ENCODE data around the gene STRA8. TPM values are rescaled to one million over a fixed set of nuclear protein-coding genes. Genes with fewer than 3 reads are reported as not detected.

Gene STRA8
- polyA plus RNA-seq, 3 donors = not detected

- peaks cover 0 to 2% (median 0%) of the 10 kb centered on the region in 3 donors for H3K27me3 Mint-ChIP-seq (ENCODE audit: low read depth in 3 of 3)
Observed at GRCh38 chr7:135290594-135290993, 57.0 kb downstream of the STRA8 start.

GRCh38 chr7:135291809-135292253 is 58.2 kb downstream of the STRA8 start:
- H3K79me2 ChIP-seq (ENCODE audit: insufficient read depth, low read length) = no peaks in the 10 kb centered on the region
- Mint-ChIP-seq H3K4me3 (no peak overlapping the region), H3K4me1 (no peaks in the 10 kb centered on the region), H3K36me3 (no peaks in the 10 kb centered on the region), H3K27me3 (ENCODE audit: low read depth in 3 of 3) (no peaks in the 10 kb centered on the region), H3K9me3 (peaks cover 0 to 3% (median 0%) of the 10 kb centered on the region in 7 donors), H3K27ac (peak overlapping the region in 1 of 7 donors; percentile 35)
- no peaks in the 10 kb centered on the region for H3K4me1 ChIP-seq (ENCODE audit: control insufficient read depth in 1 of 2, insufficient read depth in 2 of 2, low read length in 2 of 2)
- WGBS (ENCODE audit: insufficient coverage) = no CpG with 5 or more reads among the region's 8 CpGs
- H4K20me1 ChIP-seq (ENCODE audit: insufficient read depth, low read length) = no peaks in the 10 kb centered on the region
- H3K4me3 ChIP-seq (replicated peaks in 1 of 3; ENCODE audit: low read depth in 2 of 3, low read length in 3 of 3) = no peak overlapping the region
- no peak overlapping the region for H2AFZ ChIP-seq (ENCODE audit: insufficient read depth, low read depth, low read length, poor library complexity, severe bottlenecking)
- no peak for TF ChIP-seq CTCF (IDR thresholded peaks at IDR 0.05)
- intact Hi-C loops (cut with micrococcal nuclease) = no loop called here
- no peaks in the 10 kb centered on the region for H3K36me3 ChIP-seq (replicated peaks in 1 of 2; ENCODE audit: control insufficient read depth in 1 of 2, insufficient read depth in 2 of 2, low read length in 2 of 2)
- H3K9ac ChIP-seq (ENCODE audit: insufficient read depth, low read length, poor library complexity, severe bottlenecking) = no peak overlapping the region
- no peaks in the 10 kb centered on the region for H3K9me3 ChIP-seq (replicated peaks in 1 of 2; ENCODE audit: control insufficient read depth in 1 of 2, insufficient read depth in 1 of 2, low read length in 2 of 2)
- H3K27me3 ChIP-seq (ENCODE audit: control insufficient read depth in 2 of 2, insufficient read depth in 2 of 2, low read length in 2 of 2) = no peaks in the 10 kb centered on the region
- no peak overlapping the region for H3K4me2 ChIP-seq (replicated peaks; ENCODE audit: extremely low read depth, low read length, poor library complexity, severe bottlenecking)
- H3K27ac ChIP-seq (ENCODE audit: low read depth in 1 of 2, low read length in 2 of 2) = no peak overlapping the region
- no peak for DNase-seq

More at GRCh38 chr7:135290594-135290993, 57.0 kb downstream of the STRA8 start:
- intact Hi-C loops (cut with micrococcal nuclease) = no loop called here
- H2AFZ ChIP-seq (ENCODE audit: insufficient read depth, low read depth, low read length, poor library complexity, severe bottlenecking) = no peak overlapping the region
- no peak overlapping the region for H3K27ac ChIP-seq (ENCODE audit: low read depth in 1 of 2, low read length in 2 of 2)
- no peak overlapping the region for H3K9ac ChIP-seq (ENCODE audit: insufficient read depth, low read length, poor library complexity, severe bottlenecking)
- 96% methylated on average over 5 of the region's 7 CpGs for WGBS (ENCODE audit: insufficient coverage)
- Mint-ChIP-seq H3K9me3 (peaks cover 0 to 3% (median 0%) of the 10 kb centered on the region in 7 donors), H3K4me3 (no peak overlapping the region), H3K4me1 (no peaks in the 10 kb centered on the region), H3K27ac (no peak overlapping the region), H3K36me3 (no peaks in the 10 kb centered on the region)
- H3K4me1 ChIP-seq (ENCODE audit: control insufficient read depth in 1 of 2, insufficient read depth in 2 of 2, low read length in 2 of 2) = no peaks in the 10 kb centered on the region
- no peak overlapping the region for H3K4me2 ChIP-seq (replicated peaks; ENCODE audit: extremely low read depth, low read length, poor library complexity, severe bottlenecking)
- no peak for TF ChIP-seq CTCF (IDR thresholded peaks at IDR 0.05)
- H3K4me3 ChIP-seq (replicated peaks in 1 of 3; ENCODE audit: low read depth in 2 of 3, low read length in 3 of 3) = no peak overlapping the region
- H4K20me1 ChIP-seq (ENCODE audit: insufficient read depth, low read length) = no peaks in the 10 kb centered on the region
- H3K36me3 ChIP-seq (replicated peaks in 1 of 2; ENCODE audit: control insufficient read depth in 1 of 2, insufficient read depth in 2 of 2, low read length in 2 of 2) = no peaks in the 10 kb centered on the region
- no peaks in the 10 kb centered on the region for H3K9me3 ChIP-seq (replicated peaks in 1 of 2; ENCODE audit: control insufficient read depth in 1 of 2, insufficient read depth in 1 of 2, low read length in 2 of 2)
- H3K79me2 ChIP-seq (ENCODE audit: insufficient read depth, low read length) = no peaks in the 10 kb centered on the region
- no peaks in the 10 kb centered on the region for H3K27me3 ChIP-seq (ENCODE audit: control insufficient read depth in 2 of 2, insufficient read depth in 2 of 2, low read length in 2 of 2)
- DNase-seq = no peak

Data from CD14-positive monocyte (primary cell).